ENCODE results near the gene ALDH1L2. TPM values are rescaled to one million over a fixed set of nuclear protein-coding genes. Genes with fewer than 3 reads are reported as not detected.
A peak's percentile ranks its signal among the peaks of the same experiment; 100 is the strongest.

ALDH1L2 gene
- total RNA-seq (1 to 10 TPM in 8 of 9 donors, under 1 TPM in 1; 0.50 to 4.5 (median 2.9) TPM), polyA plus RNA-seq (1 to 10 TPM in 1 of 3 donors, under 1 TPM in 2; 0.56 to 2.8 (median 0.57) TPM)
- long read RNA-seq, donor 1, partial matches to known transcripts, result 11 of 11 reads
- long read RNA-seq, donor 1, other reads (novel, unspliced or antisense), result 0 of 11 reads
- long read RNA-seq, donor 2, result 0 reads
- long read RNA-seq, donor 3, result 0 reads
- long read RNA-seq, donor 4, result 0 reads
- long read RNA-seq, donor 5, result 0 reads
- long read RNA-seq, donor 6, result 0 reads
- long read RNA-seq, donor 7, result 0 reads
- long read RNA-seq, donor 8, result 0 reads
- long read RNA-seq, donor 9, result 0 reads
- long read RNA-seq, donor 10, result 0 reads

GRCh38 chr12:105084251-105085250 lies at the start of gene ALDH1L2:
TSS of gene ALDH1L2 (minus strand) at chr12:105084458. CDS start at chr12:105084436, 22 bp downstream.
- no peaks in the 10 kb centered on the region for H3K27me3 ChIP-seq
- H3K36me3 ChIP-seq (replicated peaks in 1 of 2), result no peaks in the 10 kb centered on the region
- H3K27ac ChIP-seq, result peak within 1 kb of the TSS in 1 of 5 donors; percentile 47
- no peaks in the 10 kb centered on the region for H3K9me3 ChIP-seq (replicated peaks in 1 of 3)
- peak in 1 of 2 donors; percentile 47 for TF ChIP-seq POLR2A (IDR thresholded peaks at IDR 0.05)
- TF ChIP-seq CTCF (IDR thresholded peaks at IDR 0.05), result no peak
- DNase-seq, result peak; percentile 82 to 88 (median 85)
- H3K4me1 ChIP-seq (replicated peaks in 1 of 2), result peaks cover 8 to 9% of the 10 kb centered on the region in 2 donors
- intact Hi-C loops (cut with DNase I), result no loop called here
- peak within 1 kb of the TSS in 2 of 4 donors; percentile 38 to 68 for H3K4me3 ChIP-seq
- WGBS, 4 donors, result 23 to 72% (median 41%) methylated on average over 23 to 75 of the region's 75 CpGs

- Histone ChIP-seq H3K4me3 (no peak overlapping the region), H3K4me1 (replicated peaks in 1 of 2) (no peaks in the 10 kb centered on the region), H3K27ac (no peak overlapping the region), H3K36me3 (replicated peaks in 1 of 2) (peaks cover 0 to 98% of the 10 kb centered on the region in 2 donors), H3K9me3 (replicated peaks in 1 of 3) (no peaks in the 10 kb centered on the region), H3K27me3 (no peaks in the 10 kb centered on the region)
- 63 to 85% (median 78%) methylated on average over 2 of the region's 2 CpGs for WGBS, 4 donors
- no peak for TF ChIP-seq CTCF (IDR thresholded peaks at IDR 0.05)
- TF ChIP-seq POLR2A (IDR thresholded peaks at IDR 0.05), result no peak
- DNase-seq, result no peak
- intact Hi-C loops (cut with DNase I), result loop anchor here in 1 of 2 donors (10.0 kb wide), 1 partner anchor 54 kb away; no protein-coding TSS in a partner anchor
These were observed 36.3 kb upstream of the ALDH1L2 start for GRCh38 chr12:105120551-105120950.

- Histone ChIP-seq H3K27me3 (no peaks in the 10 kb centered on the region), H3K9me3 (replicated peaks in 1 of 3) (no peaks in the 10 kb centered on the region), H3K27ac (no peak overlapping the region), H3K4me3 (no peak overlapping the region), H3K36me3 (replicated peaks in 1 of 2) (peaks cover 0 to 77% of the 10 kb centered on the region in 2 donors), H3K4me1 (replicated peaks in 1 of 2) (peaks cover 0 to 17% of the 10 kb centered on the region in 2 donors)
- intact Hi-C loops (cut with DNase I), result loop anchor here in 1 of 2 donors (10.0 kb wide), 1 partner anchor 58 kb away; no protein-coding TSS in a partner anchor
- no peak for DNase-seq
- WGBS, 4 donors, result 61 to 66% (median 63%) methylated on average over 1 of the region's 1 CpG
- TF ChIP-seq POLR2A (IDR thresholded peaks at IDR 0.05), result no peak
These were observed 32.7 kb upstream of the ALDH1L2 start for GRCh38 chr12:105116969-105117368.

- Histone ChIP-seq H3K36me3 (replicated peaks in 1 of 2) (peaks cover 0 to 38% of the 10 kb centered on the region in 2 donors), H3K27ac (no peak overlapping the region), H3K9me3 (replicated peaks in 1 of 3) (no peaks in the 10 kb centered on the region), H3K27me3 (no peaks in the 10 kb centered on the region), H3K4me3 (no peak overlapping the region), H3K4me1 (replicated peaks in 1 of 2) (peaks cover 22 to 43% of the 10 kb centered on the region in 2 donors)
- DNase-seq, result no peak
- 88 to 94% (median 93%) methylated on average over 3 of the region's 3 CpGs for whole genome bisulfite sequencing, 4 donors
- no peak for TF ChIP-seq POLR2A (IDR thresholded peaks at IDR 0.05)
- no peak for TF ChIP-seq CTCF (IDR thresholded peaks at IDR 0.05)
- intact Hi-C loops (cut with DNase I), result loop anchor here in 1 of 2 donors (10.0 kb wide), 1 partner anchor 62 kb away; no protein-coding TSS in a partner anchor
These were observed 28.8 kb upstream of the ALDH1L2 start for GRCh38 chr12:105113094-105113493.

Data from adrenal gland (tissue), 19 donors.